SIG-M5 (cell line): ENCODE results near the gene DUSP14.
"Not testable (repeated sequence)": the region's sequence is repeated elsewhere in the genome, so short reads cannot be mapped to it uniquely, and the experiment has no call there.

ENCODE experiments used
- DNase-seq: peaks from one replicate; lab custom pipeline; 2025; lab: John Stamatoyannopoulos, UW

DUSP14 gene

GRCh38 chr17:37485938-37486570, 3.6 kb upstream of the DUSP14 start:
- DNase-seq: no peak

DNA sequence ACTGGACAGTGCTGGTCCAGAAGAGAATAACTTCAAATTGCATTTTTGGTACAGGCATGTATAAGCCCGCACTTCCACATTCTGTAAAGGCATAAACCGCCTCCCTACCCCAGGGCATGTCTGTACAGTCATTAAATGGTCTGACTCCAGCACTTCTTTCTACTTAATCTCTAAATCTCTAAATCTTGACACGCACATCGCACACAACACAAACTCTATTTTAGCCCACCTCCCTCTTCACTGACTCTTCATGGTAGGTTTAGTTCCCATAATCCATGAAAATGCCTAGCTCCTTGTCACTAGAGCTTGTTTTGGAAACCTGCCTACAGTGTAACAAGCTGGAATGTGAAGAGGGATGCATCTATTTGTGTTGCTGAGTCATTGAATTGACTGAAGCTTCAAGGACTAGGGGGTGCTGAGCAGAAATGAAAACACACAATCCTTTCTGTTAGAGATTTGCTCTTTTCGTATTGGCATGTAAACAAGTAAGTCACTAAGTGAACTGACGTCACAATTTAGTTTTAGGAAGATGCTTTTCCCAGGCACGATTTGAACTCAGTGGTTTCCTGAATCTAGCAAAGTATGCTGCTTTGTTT, 1.6 kb upstream of the DUSP14 start:
- DNase-seq: no peak

DNA sequence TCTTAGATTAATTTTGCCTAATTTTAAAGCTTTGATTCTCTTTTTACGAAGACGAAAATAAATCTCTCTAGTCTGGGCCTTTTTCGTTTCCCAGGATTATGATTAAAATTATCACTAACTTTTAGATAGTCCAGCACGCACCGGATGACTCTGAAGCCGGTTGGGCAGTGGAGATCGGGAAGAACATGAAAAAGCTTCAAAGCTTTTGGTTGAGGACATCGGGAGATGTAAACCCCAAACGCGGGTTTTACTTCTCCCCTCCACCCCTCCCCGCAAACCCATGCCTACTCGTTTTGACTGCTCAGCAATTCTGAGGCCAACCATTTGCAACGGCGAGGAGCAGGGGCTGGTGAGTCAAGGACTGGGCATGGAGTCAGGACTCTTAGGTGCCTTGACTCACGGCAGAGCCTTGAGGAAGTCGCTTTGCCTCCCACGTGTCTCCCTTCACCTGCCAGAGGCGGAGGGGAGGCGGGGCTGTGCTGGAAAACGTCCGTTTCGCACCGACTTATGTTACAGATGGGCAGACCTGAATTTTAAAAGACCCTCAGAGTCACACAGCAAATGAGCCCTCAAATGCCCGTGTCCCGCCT, 989 bp upstream of the DUSP14 start:
- DNase-seq: no peak

DNA sequence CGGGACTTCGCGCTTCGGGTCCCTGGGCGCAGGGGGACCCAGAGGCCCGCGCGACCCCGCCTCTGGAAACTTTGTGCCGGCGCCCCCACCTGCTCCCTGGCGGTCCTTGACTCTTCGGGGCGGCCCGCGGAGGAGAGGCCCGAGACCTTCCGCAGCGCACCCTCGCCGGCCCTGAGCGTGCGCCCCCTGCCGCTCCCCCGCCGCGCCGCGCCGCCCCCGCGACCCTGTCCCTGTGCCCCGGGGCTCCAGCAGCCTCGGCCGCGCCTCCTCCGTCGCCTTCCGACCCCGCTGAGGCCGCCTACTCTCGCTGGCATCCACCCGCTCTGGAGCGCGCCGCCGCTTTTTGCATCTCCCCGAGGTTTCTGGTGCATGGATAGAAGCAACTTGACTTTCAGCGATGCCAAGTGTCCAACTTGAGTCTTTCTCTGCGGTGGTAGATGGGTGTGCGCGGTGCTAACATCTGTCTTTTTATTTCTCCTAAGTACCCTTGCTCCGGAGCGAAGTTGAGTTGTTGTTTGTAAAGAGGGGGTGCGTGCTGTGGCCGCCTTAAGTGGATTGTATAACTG, 414 bp downstream of the DUSP14 start:
- DNase-seq: no peak

DNA sequence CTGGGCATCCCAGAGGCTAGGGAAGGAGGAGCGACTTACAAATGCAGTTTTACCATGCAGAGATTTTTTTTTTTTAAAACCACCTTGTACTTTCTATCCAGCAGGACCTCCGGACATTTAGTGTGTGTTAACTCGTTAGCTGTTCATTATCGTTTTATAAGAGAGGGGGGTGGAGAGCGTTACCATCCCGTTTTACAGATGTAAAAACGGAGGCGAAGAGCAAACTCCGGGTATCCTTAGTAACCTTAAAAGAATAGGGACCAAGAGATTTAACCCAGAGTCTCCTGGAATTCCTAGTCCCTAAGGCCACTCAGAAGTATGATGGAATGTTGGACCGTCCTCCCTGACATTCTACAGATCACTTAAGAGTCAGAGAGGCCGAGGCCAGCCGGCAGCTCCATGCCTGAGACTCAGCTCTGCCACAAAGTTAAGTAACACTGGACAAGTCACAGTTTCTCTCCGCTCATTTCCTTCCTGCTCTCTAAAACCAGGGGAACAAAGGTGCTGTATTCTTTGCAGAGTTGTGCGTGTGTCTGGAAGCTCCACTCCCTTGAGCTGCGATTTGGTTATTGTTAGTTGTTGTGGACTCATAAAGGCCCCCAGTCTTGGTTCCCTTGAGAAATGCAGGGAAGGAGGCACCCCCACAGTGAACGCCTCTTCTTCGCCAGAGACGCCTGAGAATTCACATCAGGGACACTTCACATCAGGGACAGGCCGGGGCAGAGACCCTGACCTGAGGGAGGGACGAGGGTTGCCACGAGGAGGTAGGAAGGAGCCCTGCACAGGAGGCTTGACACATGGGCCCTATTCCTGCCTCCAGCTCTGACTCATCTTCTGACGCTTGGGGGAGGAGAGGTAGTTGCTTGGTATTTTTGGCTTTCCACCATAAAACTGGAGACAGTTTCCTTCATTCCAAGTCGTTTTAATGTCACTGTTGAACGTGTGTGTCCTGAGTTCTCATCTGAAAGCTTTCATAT, 1.2 kb downstream of the DUSP14 start:
- DNase-seq: no peak

DNA sequence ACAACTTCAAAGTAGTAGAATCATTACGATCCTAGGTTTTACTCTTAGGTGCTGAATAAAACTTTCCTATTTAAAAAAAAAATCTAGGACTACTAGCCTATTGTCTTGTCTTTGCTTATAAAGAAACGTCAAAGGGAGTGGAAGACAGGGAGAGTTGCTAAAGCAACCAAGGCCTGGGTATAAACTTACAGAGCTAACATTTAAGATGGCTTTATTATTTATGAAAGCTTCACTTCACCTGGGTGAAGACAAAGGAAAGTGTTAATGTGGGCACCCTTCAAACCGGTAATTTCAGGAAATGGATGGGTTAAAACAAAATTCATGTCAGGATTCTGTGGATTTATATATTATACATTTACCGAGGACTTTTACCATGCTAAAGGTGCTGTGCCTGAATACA, 2.5 kb downstream of the DUSP14 start:
- DNase-seq: no peak

- no peak for DNase-seq
These were observed 3.7 kb downstream of the DUSP14 start for GRCh38 chr17:37493249-37494027.

DNA sequence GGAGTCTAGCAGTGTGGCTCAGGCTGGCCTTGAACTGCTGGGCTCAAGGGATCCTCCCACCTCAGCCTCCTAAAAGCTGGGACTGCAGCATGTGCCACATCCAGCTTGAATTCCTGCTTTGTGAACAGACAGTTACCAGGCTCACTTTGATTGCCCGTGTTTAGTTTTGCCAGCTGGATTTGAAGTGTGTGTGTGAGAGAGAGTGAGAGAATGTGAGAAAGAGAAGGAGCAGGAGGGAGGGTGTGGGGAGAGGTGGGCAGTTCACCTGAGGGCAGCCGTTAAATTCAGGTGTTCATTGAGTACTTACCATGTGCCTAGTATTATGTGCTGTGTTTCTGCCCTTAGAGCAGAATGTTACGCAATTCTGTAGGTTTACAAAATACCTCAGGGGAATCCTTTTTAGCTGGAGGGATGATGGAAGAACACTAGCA, 4.7 kb downstream of the DUSP14 start:
- no peak for DNase-seq

- no peak for DNase-seq
These were observed 5.3 kb downstream of the DUSP14 start for GRCh38 chr17:37494971-37495370.

DNA sequence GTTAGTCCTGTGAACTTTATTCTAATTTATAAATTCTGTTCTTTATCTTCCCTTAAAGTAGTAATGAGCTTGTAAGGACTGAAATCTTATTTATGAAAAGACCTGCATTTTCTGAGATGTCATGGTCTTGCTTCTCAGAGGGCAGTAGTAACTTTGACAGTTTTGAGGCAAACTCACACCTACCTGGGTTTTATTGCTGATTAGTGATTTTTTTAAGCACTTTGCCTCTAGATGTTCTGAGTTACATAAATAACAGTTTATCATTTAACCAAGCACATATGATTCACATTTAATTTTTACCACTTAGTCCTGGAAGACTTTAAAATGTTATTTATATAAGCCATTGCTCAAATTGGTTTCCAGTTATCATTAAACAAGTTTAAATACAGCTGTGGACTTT, 10.7 kb downstream of the DUSP14 start:
- DNase-seq: no peak

DNA sequence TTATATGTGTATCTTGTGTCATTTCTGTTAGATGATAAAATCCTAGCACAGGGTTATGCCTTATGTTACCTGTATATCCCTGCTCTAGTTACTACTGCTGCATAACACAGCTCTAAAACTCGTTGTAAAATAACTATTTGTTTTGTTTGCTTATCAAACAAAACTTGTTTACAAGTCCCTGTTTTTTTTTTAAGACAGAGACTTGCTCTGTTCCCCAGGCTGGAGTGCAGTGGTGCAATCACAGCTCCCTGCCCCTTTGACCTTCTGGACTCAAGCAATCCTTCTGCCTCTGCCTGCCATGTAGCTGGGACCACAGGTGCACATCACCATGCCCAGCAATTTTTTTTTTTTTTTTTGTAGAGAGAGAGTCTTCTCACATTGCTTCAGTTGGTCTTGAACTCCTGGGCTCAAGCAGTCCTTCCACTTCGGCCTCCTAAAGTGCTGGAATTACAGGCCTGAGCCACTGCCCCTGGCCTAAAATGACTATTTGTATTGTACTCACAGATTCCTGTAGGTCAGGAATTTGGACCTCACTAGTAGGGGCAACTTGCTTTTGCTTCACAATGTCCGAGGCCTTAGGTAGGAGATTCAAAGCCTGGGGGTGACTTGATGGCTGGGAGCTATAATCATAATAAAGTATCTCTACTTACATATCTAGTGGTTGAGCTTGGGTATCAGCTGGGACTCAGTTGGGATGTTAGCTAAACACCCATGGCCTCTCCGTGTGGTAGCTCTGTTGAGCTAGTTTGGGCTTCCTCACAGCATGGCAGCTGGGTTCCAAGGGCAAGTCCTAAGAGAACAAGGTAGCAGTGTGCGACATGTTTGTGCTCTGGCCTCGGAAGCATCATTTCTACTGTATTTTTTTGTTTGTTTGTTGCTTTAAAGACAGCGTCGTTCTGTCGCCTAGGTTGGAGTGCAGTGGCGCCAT, 12.6 kb downstream of the DUSP14 start:
- no peak for DNase-seq

DNA sequence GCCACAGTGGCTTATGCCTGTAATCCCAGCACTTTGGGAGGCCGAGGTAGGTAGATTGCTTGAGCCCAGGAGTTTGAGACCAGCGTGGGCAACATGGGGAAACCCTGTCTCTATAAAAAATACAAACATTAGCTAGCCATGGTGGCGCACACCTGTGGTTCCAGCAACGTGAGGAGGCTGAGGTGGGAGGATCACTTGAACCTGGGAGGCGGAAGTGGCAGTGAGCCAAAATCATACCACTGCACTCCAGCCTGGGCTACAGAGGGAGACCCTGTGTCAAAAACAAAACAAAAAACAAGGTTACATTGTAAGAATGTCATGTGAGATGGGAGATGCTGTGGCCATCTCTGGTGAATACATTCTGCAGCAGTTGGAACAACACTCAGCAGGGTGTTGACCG, 13.5 kb downstream of the DUSP14 start:
- no peak for DNase-seq

DNA sequence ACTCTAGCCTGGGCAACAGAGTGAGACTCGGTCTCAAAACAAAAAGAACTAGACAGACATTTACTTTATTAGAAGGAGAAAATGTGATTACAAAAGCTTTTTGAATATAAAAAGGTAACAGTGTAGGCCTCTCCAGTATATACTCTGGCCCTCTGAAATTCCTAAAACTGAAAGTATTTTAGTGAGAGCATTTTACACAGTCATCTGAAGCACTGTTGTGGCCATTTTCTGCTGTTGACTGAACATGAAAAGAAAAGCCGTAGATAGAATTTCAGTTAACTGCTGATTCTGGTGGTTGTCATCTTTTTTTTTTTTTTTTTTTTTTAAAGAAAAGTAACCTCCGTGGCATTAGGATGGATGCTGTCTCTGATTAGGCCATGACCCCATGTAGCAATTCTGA, 15.6 kb downstream of the DUSP14 start:
- no peak for DNase-seq

GRCh38 chr17:37506678-37507077, 17.0 kb downstream of the DUSP14 start:
- no peak for DNase-seq

- no peak for DNase-seq
These were observed 17.4 kb downstream of the DUSP14 start for GRCh38 chr17:37507111-37507510.

DNA sequence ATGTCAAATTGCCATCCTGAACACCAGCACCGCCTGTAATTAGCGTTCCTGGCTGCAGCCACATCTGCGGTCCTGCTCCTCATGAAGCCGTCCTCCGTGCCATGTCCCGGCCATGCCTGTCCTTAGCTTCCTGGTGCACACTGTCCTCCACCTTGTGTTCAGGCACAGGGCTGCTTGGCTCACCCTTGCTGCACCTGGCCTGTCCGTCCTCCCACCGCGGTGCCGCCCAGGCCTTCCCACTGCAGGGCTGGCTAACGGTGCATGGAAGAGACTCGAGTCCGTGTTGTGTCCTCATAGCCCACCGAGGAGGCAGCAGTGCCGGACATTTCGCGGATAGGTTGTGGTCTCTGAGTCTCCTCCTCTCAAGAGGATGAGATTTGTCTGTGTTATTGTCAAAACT, 20.4 kb downstream of the DUSP14 start:
- DNase-seq: no peak

DNA sequence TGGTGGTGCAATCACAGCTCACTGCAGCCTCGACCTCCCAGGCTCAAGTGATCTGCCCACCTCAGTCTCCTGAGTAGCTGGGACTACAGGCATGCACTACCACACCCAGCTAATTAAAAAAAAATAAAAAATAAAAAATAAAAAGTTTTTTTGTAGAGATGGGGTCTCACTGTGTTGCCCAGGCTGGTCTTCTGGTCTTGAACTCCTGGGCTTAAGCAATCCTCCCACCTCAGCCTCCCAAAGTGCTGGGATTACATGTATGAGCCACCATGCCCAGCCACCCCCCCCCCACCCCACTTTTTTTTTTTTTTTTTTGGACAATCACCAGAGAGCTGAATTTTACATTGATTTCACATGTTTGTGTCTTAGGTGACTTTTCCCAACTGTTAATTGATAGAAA, 22.0 kb downstream of the DUSP14 start:
- not testable (repeated sequence) for DNase-seq

DNA sequence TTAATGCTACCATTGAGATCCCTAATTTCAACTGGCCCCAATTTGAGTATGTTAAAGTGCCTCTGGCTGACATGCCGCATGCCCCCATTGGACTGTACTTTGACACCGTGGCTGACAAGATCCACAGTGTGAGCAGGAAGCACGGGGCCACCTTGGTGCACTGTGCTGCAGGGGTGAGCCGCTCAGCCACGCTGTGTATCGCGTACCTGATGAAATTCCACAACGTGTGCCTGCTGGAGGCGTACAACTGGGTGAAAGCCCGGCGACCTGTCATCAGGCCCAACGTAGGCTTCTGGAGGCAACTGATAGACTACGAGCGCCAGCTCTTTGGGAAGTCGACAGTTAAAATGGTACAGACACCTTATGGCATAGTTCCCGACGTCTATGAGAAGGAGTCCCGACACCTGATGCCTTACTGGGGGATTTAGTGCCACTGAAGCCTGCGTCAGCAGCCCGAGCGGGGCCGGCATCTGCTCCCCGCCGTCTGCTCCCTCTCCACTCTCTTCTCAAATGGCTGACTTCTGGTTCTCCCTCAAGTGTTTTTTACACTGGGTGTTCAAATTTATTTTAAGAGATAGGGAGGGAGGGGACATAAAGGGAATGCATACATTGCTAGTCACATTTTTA, 22.9 kb downstream of the DUSP14 start:
- DNase-seq: no peak

DNA sequence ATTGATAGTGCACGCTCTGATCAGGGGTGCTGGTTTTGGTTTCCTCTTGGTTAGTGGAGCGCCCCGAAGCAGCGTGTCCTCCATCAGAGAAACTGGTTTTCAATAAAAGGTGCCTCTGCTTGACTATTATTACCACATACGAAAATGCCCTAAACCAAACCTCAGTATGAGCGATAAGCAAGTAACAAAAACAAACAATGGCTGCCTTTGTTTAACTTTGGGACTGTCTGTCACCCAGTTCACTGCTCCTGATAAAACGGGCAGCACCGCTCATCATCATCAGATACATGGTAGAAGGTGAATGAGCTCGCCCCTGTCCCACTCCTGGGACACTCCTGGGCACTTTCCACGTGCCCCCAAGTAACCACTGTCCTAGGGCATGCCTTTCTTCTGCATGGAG, 24.0 kb downstream of the DUSP14 start:
- no peak for DNase-seq

DNA sequence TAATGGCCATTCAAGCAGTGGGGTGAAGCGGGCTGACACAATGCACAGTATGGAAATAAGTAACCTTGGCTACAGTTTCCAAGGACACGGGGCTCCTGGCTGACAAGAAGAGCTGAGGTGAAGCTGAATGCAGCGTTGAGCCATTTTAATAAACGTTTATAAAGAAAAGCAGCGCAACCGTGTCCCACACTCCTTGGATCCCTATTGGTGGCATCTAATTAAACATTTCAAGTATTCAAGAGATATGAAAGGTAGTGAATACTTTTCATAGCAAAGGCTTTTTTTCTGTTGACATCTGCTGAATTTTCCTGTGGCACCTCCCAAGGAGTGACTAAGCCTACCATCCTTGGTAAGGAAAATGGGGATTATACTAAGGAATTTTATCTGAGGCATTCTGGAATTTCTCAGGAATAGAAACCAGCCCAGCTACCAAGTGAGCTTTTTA, 26.5 kb downstream of the DUSP14 start:
- DNase-seq: no peak
